Thoracic aorta (tissue), 2 donors: ENCODE measurements around the gene NKX1-1. TPM values are rescaled to one million over a fixed set of nuclear protein-coding genes. Genes with fewer than 3 reads are reported as not detected.

Experiments used
- ATAC-seq: fragments of 150-250 bp; one replicate; pipeline ENCODE4 v1.8.0; 2017; ENCODE audit warnings: low read depth; ENCODE audit not compliant: insufficient number of reproducible peaks, low FRiP score
- DNase-seq: peaks from one replicate; pipeline ENCODE4 v3.0.0-alpha.2; 2020; ENCODE audit warnings: low spot score
- H3K27ac ChIP-seq, 2 donors: fragments of 200-600 bp; sonication (generic); 1 replicate in 1 of 2; 2 replicates in 1 of 2; pipeline ENCODE4 v1.5.1; 2016; ENCODE audit warnings: mild to moderate bottlenecking in 2 of 2, moderate library complexity in 2 of 2
- H3K27me3 ChIP-seq: fragments of 200-600 bp; sonication (generic); replicated peaks from 2 replicates; pipeline ENCODE4 v1.6.0; 2016; ENCODE audit warnings: mild to moderate bottlenecking; ENCODE audit not compliant: insufficient read depth
- H3K36me3 ChIP-seq: fragments of 200-600 bp; sonication (generic); one replicate; pipeline ENCODE4 v1.5.1; 2016
- H3K4me1 ChIP-seq, 2 donors: fragments of 200-600 bp; sonication (generic); 1 replicate in 1 of 2; 2 replicates in 1 of 2; pipeline versions ENCODE4 v1.5.1 to v1.6.0; 2016; ENCODE audit warnings: low read depth in 2 of 2, mild to moderate bottlenecking in 1 of 2; ENCODE audit not compliant: control insufficient read depth in 1 of 2
- H3K4me3 ChIP-seq: fragments of 200-600 bp; sonication (generic); 2 replicates; pipeline ENCODE4 v1.5.1; 2016; ENCODE audit warnings: mild to moderate bottlenecking
- H3K9me3 ChIP-seq: fragments of 200-600 bp; sonication (generic); 2 replicates; pipeline ENCODE4 v1.5.1; 2016
- CTCF ChIP-seq: fragments of 200-600 bp; sonication (generic); IDR thresholded peaks from one replicate; pipeline ENCODE4 v1.5.1; 2019; ENCODE audit warnings: antibody characterized with exemption
- total RNA-seq, 2 donors: library from RNA; depleted of rRNA; stranded (reverse); fragments of >200 nt; gene quantifications; one replicate each; pipeline versions ENCODE4 v1.1.0 to v1.2.3, GENCODE V29; 2016

NKX1-1 gene
- total RNA-seq, 2 donors from 2014 or later, result not detected

- H3K4me1 ChIP-seq, result peaks cover 0 to 46% of the 10 kb centered on the region in 2 donors
Observed at GRCh38 chr4:1405636-1406393, 427 bp downstream of the NKX1-1 start.

GRCh38 chr4:1405254-1405635, 997 bp downstream of the NKX1-1 start:
- Histone ChIP-seq H3K27me3 (peaks cover 20% of the 10 kb centered on the region), H3K9me3 (no peaks in the 10 kb centered on the region), H3K4me3 (no peak overlapping the region), H3K27ac (no peak overlapping the region), H3K36me3 (no peaks in the 10 kb centered on the region), H3K4me1 (peaks cover 0 to 46% of the 10 kb centered on the region in 2 donors)
- no peak for TF ChIP-seq CTCF
- ATAC-seq (no peak), DNase-seq (no peak)

More at GRCh38 chr4:1405636-1406393, 427 bp downstream of the NKX1-1 start:
- Histone ChIP-seq H3K27me3 (peaks cover 20% of the 10 kb centered on the region), H3K9me3 (no peaks in the 10 kb centered on the region), H3K36me3 (no peaks in the 10 kb centered on the region), H3K27ac (no peak overlapping the region), H3K4me3 (no peak overlapping the region)
- no peak for TF ChIP-seq CTCF
- ATAC-seq, result no peak
- no peak for DNase-seq

GRCh38 chr4:1404573-1405253, 1.5 kb downstream of the NKX1-1 start:
- H3K36me3 ChIP-seq, result no peaks in the 10 kb centered on the region
- TF ChIP-seq CTCF, result no peak
- H3K4me1 ChIP-seq, result peaks cover 0 to 46% of the 10 kb centered on the region in 2 donors
- no peak for DNase-seq
- peaks cover 20% of the 10 kb centered on the region for H3K27me3 ChIP-seq
- no peaks in the 10 kb centered on the region for H3K9me3 ChIP-seq
- no peak overlapping the region for H3K4me3 ChIP-seq
- H3K27ac ChIP-seq, result no peak overlapping the region
- no peak for ATAC-seq

- no peak for DNase-seq
- Histone ChIP-seq H3K36me3 (no peaks in the 10 kb centered on the region), H3K4me1 (peaks cover 0 to 46% of the 10 kb centered on the region in 2 donors), H3K4me3 (no peak overlapping the region), H3K9me3 (no peaks in the 10 kb centered on the region), H3K27me3 (peaks cover 20% of the 10 kb centered on the region), H3K27ac (no peak overlapping the region)
- TF ChIP-seq CTCF, result no peak
- no peak for ATAC-seq
Observed at GRCh38 chr4:1403591-1404572, 2.4 kb downstream of the NKX1-1 start.

- Histone ChIP-seq H3K27ac (no peak overlapping the region), H3K36me3 (no peaks in the 10 kb centered on the region), H3K9me3 (no peaks in the 10 kb centered on the region), H3K4me3 (no peak overlapping the region), H3K4me1 (peaks cover 0 to 46% of the 10 kb centered on the region in 2 donors), H3K27me3 (peaks cover 20% of the 10 kb centered on the region)
- ATAC-seq, result no peak
- TF ChIP-seq CTCF, result no peak
- no peak for DNase-seq
Observed at GRCh38 chr4:1403177-1403583, 3.1 kb downstream of the NKX1-1 start.
